Vagina (tissue), 2 donors: ENCODE results near the gene HDAC8.

ENCODE experiments used
- CTCF ChIP-seq, 3 experiments: fragments of 450-650 bp in 2 of 3; fragments of 200-600 bp in 1 of 3; sonication (generic) in 1 of 3; IDR thresholded peaks; one replicate each; pipeline ENCODE4 v1.5.1; 2017 to 2019; ENCODE audit warnings: antibody characterized with exemption in 3 of 3, mild to moderate bottlenecking in 2 of 3, moderate library complexity in 2 of 3
- POLR2A ChIP-seq, 2 donors: fragments of 450-650 bp; IDR thresholded peaks; one replicate each; pipeline ENCODE4 v1.6.1; 2017; ENCODE audit warnings: antibody characterized with exemption in 2 of 2, mild to moderate bottlenecking in 2 of 2, moderate library complexity in 2 of 2
- POLR2AphosphoS5 ChIP-seq, 2 donors: sonication (generic); formaldehyde crosslinking; IDR thresholded peaks; one replicate each; pipeline ENCODE4 v1.9.0; 2017; ENCODE audit warnings: antibody characterized with exemption in 2 of 2, mild to moderate bottlenecking in 2 of 2, low read depth in 1 of 2; ENCODE audit not compliant: insufficient read depth in 1 of 2

- no peak for TF ChIP-seq POLR2A (IDR thresholded peaks at IDR 0.05)
- no peak for TF ChIP-seq CTCF (IDR thresholded peaks at IDR 0.05)
- no peak for TF ChIP-seq POLR2AphosphoS5 (IDR thresholded peaks at IDR 0.05; ENCODE audit: insufficient read depth in 1 of 2, low read depth in 1 of 2)
Measured at GRCh38 chrX:72409993-72410392, 162.7 kb downstream of the HDAC8 start.
